Adrenal gland (tissue), 5 donors: Measurements from ENCODE around the gene RELN.

Experiments
- CTCF ChIP-seq, 6 experiments: fragments of 450-650 bp in 4 of 6; fragments of 200-600 bp in 2 of 6; sonication (generic) in 1 of 6; IDR thresholded peaks; 1 replicate in 5 of 6; 2 replicates in 1 of 6; pipeline versions ENCODE4 v1.5.1 to v1.8.0; 2016 to 2021; ENCODE audit warnings: antibody characterized with exemption in 6 of 6, mild to moderate bottlenecking in 2 of 6, moderate library complexity in 1 of 6
- POLR2A ChIP-seq, 2 donors: fragments of 450-650 bp; IDR thresholded peaks; one replicate each; pipeline ENCODE4 v1.6.1; 2017; ENCODE audit warnings: antibody characterized with exemption in 2 of 2, mild to moderate bottlenecking in 2 of 2, moderate library complexity in 1 of 2
- donor health status: DM: no; HTN: no; CAD: no.

GRCh38 chr7:104012835-104013234 is 23.4 kb upstream of the RELN start:
- no peak for TF ChIP-seq CTCF (IDR thresholded peaks at IDR 0.05)
- no peak for TF ChIP-seq POLR2A (IDR thresholded peaks at IDR 0.05)
